IPS-NIHi11 (cell line): ENCODE measurements around the gene CCDC38.
A peak's percentile ranks its signal among the peaks of the same experiment; 100 is the strongest.

Experiments used
- DNase-seq: peaks from one replicate; pipeline ENCODE4 v3.0.0; 2012; ENCODE audit warnings: mixed read lengths, low spot score

CCDC38 gene

GRCh38 chr12:95960241-95960640 is 17.8 kb upstream of the CCDC38 start:
- DNase-seq = no peak

GRCh38 chr12:95959107-95959506 is 16.7 kb upstream of the CCDC38 start:
- DNase-seq = peak; percentile 28

- DNase-seq = peak; percentile 23
Measured at GRCh38 chr12:95956557-95957145, 14.2 kb upstream of the CCDC38 start.

- no peak for DNase-seq
Measured at GRCh38 chr12:95955549-95956159, 13.2 kb upstream of the CCDC38 start.

- DNase-seq = no peak
Measured at GRCh38 chr12:95953000-95953399, 10.6 kb upstream of the CCDC38 start.

- DNase-seq = no peak
Measured at GRCh38 chr12:95951515-95951914, 9.1 kb upstream of the CCDC38 start.

GRCh38 chr12:95949477-95950206 is 7.2 kb upstream of the CCDC38 start:
- DNase-seq = no peak

GRCh38 chr12:95944108-95944704 is 1.8 kb upstream of the CCDC38 start:
- DNase-seq = no peak

GRCh38 chr12:95943330-95943842 is 972 bp upstream of the CCDC38 start, which contains the start of gene AMDHD1:
TSS of gene AMDHD1 (plus strand) at chr12:95943331. CDS start at chr12:95943399, 68 bp downstream.
- DNase-seq = peak; percentile 78

- no peak for DNase-seq
Measured at GRCh38 chr12:95942101-95942523, 302 bp downstream of the CCDC38 start.

- DNase-seq = no peak
Measured at GRCh38 chr12:95940514-95940913, 1.9 kb downstream of the CCDC38 start.

- no peak for DNase-seq
Measured at GRCh38 chr12:95922231-95922630, 20.2 kb downstream of the CCDC38 start.

- DNase-seq = no peak
Measured at GRCh38 chr12:95919110-95919509, 23.3 kb downstream of the CCDC38 start.

GRCh38 chr12:95918194-95918993 is 24.0 kb downstream of the CCDC38 start:
- peak; percentile 71 for DNase-seq

GRCh38 chr12:95909871-95910270 is 32.5 kb downstream of the CCDC38 start:
- no peak for DNase-seq

GRCh38 chr12:95908573-95908972 is 33.8 kb downstream of the CCDC38 start:
- no peak for DNase-seq

GRCh38 chr12:95898081-95898480 is 44.3 kb downstream of the CCDC38 start:
- DNase-seq = no peak

GRCh38 chr12:95896846-95897245 is 45.6 kb downstream of the CCDC38 start:
- no peak for DNase-seq

GRCh38 chr12:95890958-95891357 is 51.5 kb downstream of the CCDC38 start:
- no peak for DNase-seq

- DNase-seq = no peak
Measured at GRCh38 chr12:95887311-95887710, 55.1 kb downstream of the CCDC38 start.

- DNase-seq = no peak
Measured at GRCh38 chr12:95884998-95885397, 57.4 kb downstream of the CCDC38 start.

- DNase-seq = no peak
Measured at GRCh38 chr12:95882873-95883272, 59.5 kb downstream of the CCDC38 start.
